H1 (cell line): ENCODE measurements around the gene PRKAG3. TPM values are rescaled to one million over a fixed set of nuclear protein-coding genes. Genes with fewer than 3 reads are reported as not detected.
A peak's percentile ranks its signal among the peaks of the same experiment; 100 is the strongest.

ENCODE experiments used
- CTCF ChIA-PET: fragments of 300-600 bp; sonication (Branson Sonifier 250); formaldehyde crosslinking; loops from one replicate; lab custom pipeline; 2021; ENCODE audit not compliant: partially characterized antibody; lab: Charles Lee
- POLR2A ChIA-PET: fragments of 300-600 bp; sonication (Branson Sonifier 250); formaldehyde crosslinking; loops from one replicate; lab custom pipeline; 2021; ENCODE audit warnings: inconsistent platforms; ENCODE audit not compliant: partially characterized antibody; lab: Charles Lee
- DNase-seq, 2 experiments: peaks; one replicate each; pipeline versions ENCODE4 v3.0.0 to v3.0.0-alpha.2; 2010 to 2022; ENCODE audit warnings: low spot score in 2 of 2, low read depth in 1 of 2, mixed read lengths in 1 of 2
- FAIRE-seq: peaks from 2 replicates; lab custom pipeline; 2011; peaks lifted over from hg19 to GRCh38; lab: Jason Lieb, UNC
- H2AFZ ChIP-seq: 2 replicates; pipeline ENCODE4 v1.8.1; 2012; ENCODE audit warnings: low read length, inconsistent platforms
- H2AK5ac ChIP-seq: 2 replicates; pipeline ENCODE4 v1.6.1; 2013; ENCODE audit warnings: low read depth, low read length
- H2BK120ac ChIP-seq: replicated peaks from 2 replicates; pipeline ENCODE3; 2013; ENCODE audit warnings: low read depth, low read length, inconsistent platforms
- H2BK12ac ChIP-seq: 2 replicates; pipeline ENCODE4 v1.6.1; 2013; ENCODE audit warnings: low read depth, low read length
- H2BK15ac ChIP-seq: 2 replicates; pipeline ENCODE4 v1.6.1; 2013; ENCODE audit warnings: low read length
- H2BK20ac ChIP-seq: 2 replicates; pipeline ENCODE4 v1.6.1; 2013; ENCODE audit warnings: low read length
- H2BK5ac ChIP-seq: 2 replicates; pipeline ENCODE4 v1.6.1; 2013; ENCODE audit warnings: low read depth, low read length
- H3K14ac ChIP-seq: 2 replicates; pipeline ENCODE4 v1.6.1; 2013; ENCODE audit warnings: inconsistent platforms; ENCODE audit not compliant: insufficient read length
- H3K18ac ChIP-seq: 2 replicates; pipeline ENCODE4 v1.6.1; 2013; ENCODE audit warnings: low read length; ENCODE audit errors: extremely low read depth
- H3K23ac ChIP-seq: 2 replicates; pipeline ENCODE4 v1.6.1; 2013; ENCODE audit warnings: inconsistent platforms; ENCODE audit not compliant: insufficient read length
- H3K23me2 ChIP-seq: 2 replicates; pipeline ENCODE4 v1.6.1; 2013; ENCODE audit warnings: low read depth, low read length
- H3K27ac ChIP-seq: 2 replicates; pipeline ENCODE4 v1.6.1; 2011; ENCODE audit warnings: low read depth, low read length, inconsistent platforms
- H3K27me3 ChIP-seq, 4 experiments: replicated peaks in 1 of 4; 1 replicate in 1 of 4; 2 replicates in 3 of 4; pipeline versions ENCODE4 v1.6.1 to v1.8.1; 2011 to 2013; ENCODE audit warnings: low read length in 3 of 4, mild to moderate bottlenecking in 3 of 4, inconsistent platforms in 2 of 4, mixed read lengths in 2 of 4, moderate library complexity in 1 of 4; ENCODE audit not compliant: control insufficient read depth in 3 of 4, insufficient read depth in 3 of 4; ENCODE audit errors: extremely low read depth in 1 of 4
- H3K36me3 ChIP-seq, 4 experiments: 2 replicates each; pipeline versions ENCODE4 v1.6.1 to v1.8.1; 2011 to 2013; ENCODE audit warnings: mild to moderate bottlenecking in 4 of 4, low read length in 3 of 4, moderate library complexity in 2 of 4, control low read depth in 1 of 4, inconsistent platforms in 1 of 4; ENCODE audit not compliant: insufficient read depth in 4 of 4, control insufficient read depth in 2 of 4
- H3K4ac ChIP-seq: replicated peaks from 2 replicates; pipeline ENCODE3; 2013; ENCODE audit warnings: low read length, low read depth, mixed read lengths, inconsistent platforms; ENCODE audit not compliant: insufficient read length
- H3K4me1 ChIP-seq, 4 experiments: replicated peaks in 1 of 4; 1 replicate in 1 of 4; 2 replicates in 3 of 4; pipeline versions ENCODE4 v1.6.1 to v1.8.1; 2011 to 2013; ENCODE audit warnings: low read length in 3 of 4, inconsistent platforms in 2 of 4, mixed read lengths in 1 of 4; ENCODE audit not compliant: insufficient read depth in 4 of 4, control insufficient read depth in 3 of 4
- H3K4me2 ChIP-seq, 2 experiments: 2 replicates each; pipeline versions ENCODE4 v1.6.1 to v1.8.1; 2011 to 2013; ENCODE audit warnings: low read depth in 2 of 2, low read length in 2 of 2, control low read depth in 1 of 2, inconsistent platforms in 1 of 2, mild to moderate bottlenecking in 1 of 2; ENCODE audit not compliant: insufficient read depth in 1 of 2
- H3K4me3 ChIP-seq, 4 experiments: fragments of 200-600, 300-600 bp in 1 of 4; sonication (generic), shearing (Covaris generic), sonication (Bioruptor Twin) in 1 of 4; 2 replicates each; pipeline versions ENCODE4 v1.5.1 to v1.8.1; 2011 to 2016; ENCODE audit warnings: low read length in 4 of 4, low read depth in 3 of 4, control low read depth in 2 of 4, inconsistent platforms in 2 of 4, mild to moderate bottlenecking in 2 of 4, mixed read lengths in 1 of 4, moderate library complexity in 1 of 4; ENCODE audit not compliant: insufficient read depth in 2 of 4; ENCODE audit errors: extremely low read depth in 1 of 4
- H3K56ac ChIP-seq: replicated peaks from 2 replicates; pipeline ENCODE3; 2013; ENCODE audit warnings: low read depth, mild to moderate bottlenecking, mixed read lengths, low read length, inconsistent platforms; ENCODE audit not compliant: insufficient read length
- H3K79me1 ChIP-seq: 2 replicates; pipeline ENCODE4 v1.6.1; 2013; ENCODE audit warnings: low read depth, low read length, control low read depth
- H3K79me2 ChIP-seq, 2 experiments: 2 replicates each; pipeline versions ENCODE4 v1.6.1 to v1.8.1; 2012 to 2013; ENCODE audit warnings: low read length in 2 of 2, mild to moderate bottlenecking in 2 of 2, inconsistent platforms in 1 of 2; ENCODE audit not compliant: insufficient read depth in 2 of 2, control insufficient read depth in 1 of 2
- H3K9ac ChIP-seq, 4 experiments: replicated peaks in 1 of 4; 1 replicate in 1 of 4; 2 replicates in 3 of 4; pipeline versions ENCODE4 v1.6.1 to v1.8.1; 2011 to 2013; ENCODE audit warnings: low read depth in 3 of 4, low read length in 3 of 4, control low read depth in 2 of 4, mild to moderate bottlenecking in 2 of 4, moderate library complexity in 2 of 4, inconsistent platforms in 1 of 4; ENCODE audit errors: extremely low read depth in 1 of 4
- H3K9me3 ChIP-seq, 2 experiments: 2 replicates each; pipeline versions ENCODE4 v1.6.1 to v1.8.1; 2012 to 2013; ENCODE audit warnings: mild to moderate bottlenecking in 2 of 2, moderate library complexity in 2 of 2, control low read depth in 1 of 2, inconsistent platforms in 1 of 2, low read depth in 1 of 2, low read length in 1 of 2, mixed read lengths in 1 of 2; ENCODE audit not compliant: insufficient read depth in 2 of 2
- H4K20me1 ChIP-seq, 2 experiments: replicated peaks in 1 of 2; 2 replicates each; pipeline versions ENCODE3 to v1.8.1; 2011 to 2013; ENCODE audit warnings: inconsistent platforms in 2 of 2, low read length in 2 of 2, mild to moderate bottlenecking in 1 of 2; ENCODE audit not compliant: insufficient read depth in 2 of 2, control insufficient read depth in 1 of 2
- H4K5ac ChIP-seq: 2 replicates; pipeline ENCODE4 v1.6.1; 2013; ENCODE audit warnings: low read length, low read depth, mixed read lengths, inconsistent platforms; ENCODE audit not compliant: insufficient read length
- H4K8ac ChIP-seq: 2 replicates; pipeline ENCODE4 v1.8.0; 2013; ENCODE audit warnings: mild to moderate bottlenecking, moderate library complexity, low read length, inconsistent platforms; ENCODE audit not compliant: insufficient read depth; ENCODE audit errors: extremely low read depth
- H4K91ac ChIP-seq: replicated peaks from 2 replicates; pipeline ENCODE3; 2013; ENCODE audit warnings: low read length, mixed read lengths, inconsistent platforms; ENCODE audit not compliant: insufficient read length
- CBX8 ChIP-seq: fragments of 300-800, 300-1000 bp; sonication (generic); IDR thresholded peaks from 2 replicates; pipeline ENCODE4 v1.7.1; 2016; ENCODE audit warnings: low read depth, low read length, borderline replicate concordance
- EGR1 ChIP-seq: IDR thresholded peaks from 2 replicates; pipeline ENCODE4 v1.6.1; 2011; ENCODE audit warnings: low read depth, low read length, borderline replicate concordance
- JUN ChIP-seq: IDR thresholded peaks from 2 replicates; pipeline ENCODE4 v1.6.1; 2011; ENCODE audit warnings: low read depth, mild to moderate bottlenecking, improper control_type of control experiment, low read length
- RBBP5 ChIP-seq: IDR thresholded peaks from 2 replicates; pipeline ENCODE4 v1.7.1; 2012; ENCODE audit warnings: low read depth, mild to moderate bottlenecking, inconsistent platforms, low read length, moderate library complexity, borderline replicate concordance
- RNF2 ChIP-seq: fragments of 200-900, 300-1000 bp; sonication (generic); IDR thresholded peaks from 2 replicates; pipeline ENCODE4 v1.7.1; 2016; ENCODE audit warnings: borderline replicate concordance, low read depth, mild to moderate bottlenecking, antibody characterized with exemption, low read length; ENCODE audit not compliant: poor library complexity, severe bottlenecking; ENCODE audit errors: missing control alignments
- RXRA ChIP-seq: IDR thresholded peaks from 2 replicates; pipeline ENCODE4 v1.6.1; 2011; ENCODE audit warnings: low read depth, mild to moderate bottlenecking, low read length, moderate library complexity; ENCODE audit not compliant: insufficient read depth
- SP4 ChIP-seq: IDR thresholded peaks from 2 replicates; pipeline ENCODE4 v1.6.1; 2012; ENCODE audit warnings: low read length, inconsistent platforms
- TAF1 ChIP-seq: IDR thresholded peaks from 2 replicates; pipeline ENCODE4 v1.6.1; 2011; ENCODE audit warnings: mild to moderate bottlenecking, low read depth, low read length
- YY1 ChIP-seq: IDR thresholded peaks from 2 replicates; pipeline ENCODE4 v1.6.1; 2011; ENCODE audit warnings: low read depth, mild to moderate bottlenecking, low read length
- WGBS, 2 experiments: shearing (Covaris generic) in 1 of 2; methylation state at CpG; one replicate each; pipeline versions ENCODE4 v1.1.6 to v1.1.7; 2013 to 2015; ENCODE audit warnings: low lambda C conversion rate in 2 of 2, mixed read lengths in 2 of 2, inconsistent platforms in 1 of 2, low coverage in 1 of 2, missing lambda C conversion rate in 1 of 2; ENCODE audit not compliant: insufficient replicate concordance in 2 of 2, insufficient coverage in 1 of 2, insufficient read length in 1 of 2; ENCODE audit errors: extremely low coverage in 1 of 2, missing lambda C conversion rate in 1 of 2; 5-methylcytosine and 5-hydroxymethylcytosine counted together
- polyA plus RNA-seq, 7 experiments: library from polyadenylated mRNA; depleted of rRNA in 3 of 7; stranded (reverse) in 5 of 7; unstranded in 2 of 7; fragments of >200 nt in 5 of 7; fragments of 200-250 nt in 2 of 7; gene quantifications; 1 replicate in 5 of 7; 2 replicates in 1 of 7; 4 replicates in 1 of 7; pipeline versions ENCODE4 v1.2.1 to v1.2.3, GENCODE V29; 2011 to 2013; ENCODE audit warnings: missing spikeins in 2 of 7, mixed read lengths in 2 of 7
- total RNA-seq: library from RNA; stranded (reverse); fragmentation: NEBNext Ultra II Directional; extraction: Animal tissue kit (Norgen Biotek cat#: 25700); gene quantifications from 2 replicates; pipeline ENCODE4 v1.2.1, GENCODE V29; 2021
- TF ChIP-seq, protein P1 (sequence below): IDR thresholded peaks from 2 replicates; pipeline ENCODE4 v1.6.1; 2011; ENCODE audit warnings: low read length, improper control_type of control experiment

Gene PRKAG3
- total and polyA plus RNA-seq, 2 of the 8 experiments (the other 6 are each of a cell fraction or from before 2014, with no cell fraction given) = not detected

DNA sequence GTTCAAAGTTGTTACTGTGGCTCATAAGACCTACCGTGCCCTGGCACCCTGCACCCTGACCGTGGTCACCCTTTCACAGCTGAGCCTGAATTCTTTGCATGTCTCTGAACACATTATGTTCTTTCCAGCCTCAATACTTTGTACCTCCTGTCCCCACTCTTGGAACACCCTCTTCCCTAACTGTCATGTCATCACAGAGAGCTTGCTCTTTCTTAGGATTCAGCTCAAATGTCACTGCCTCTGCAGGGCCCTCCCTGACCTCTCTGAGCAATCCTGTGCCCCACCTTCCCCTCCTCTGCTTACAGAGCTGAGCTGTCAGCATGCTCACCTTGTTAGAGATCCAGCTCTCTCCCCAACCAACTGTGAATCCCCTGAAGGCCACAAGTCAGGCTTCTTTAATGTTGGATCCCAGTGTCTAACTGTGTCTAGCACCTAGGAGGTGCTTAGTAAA lies 15.0 kb downstream of the PRKAG3 start:
- Histone ChIP-seq H3K4me1 (no peaks in the 10 kb centered on the region), H3K56ac (no peak overlapping the region), H3K23ac (no peak overlapping the region), H2AK5ac (no peak overlapping the region), H3K9ac (no peak overlapping the region), H3K79me1 (no peaks in the 10 kb centered on the region), H3K23me2 (no peaks in the 10 kb centered on the region), H3K14ac (no peak overlapping the region), H2AFZ (no peak overlapping the region), H3K4me3 (no peak overlapping the region), H3K4ac (no peak overlapping the region), H2BK120ac (no peak overlapping the region), H3K4me2 (no peak overlapping the region)
- no peak for FAIRE-seq
- POLR2A ChIA-PET = interaction anchor here (1.2 to 1.7 kb wide), 2 partner anchors 9 to 11 kb away, joined by 3 to 5 read pairs; no protein-coding TSS in a partner anchor
- 97% methylated on average over 2 of the region's 2 CpGs; no CpG with 5 or more reads in 1 of the 2 experiments for WGBS, 2 experiments
- TF ChIP-seq CBX8 (no peak), SP4 (no peak), RXRA (no peak), RNF2 (no peak), TAF1 (no peak), EGR1 (no peak), JUN (no peak), YY1 (no peak), RBBP5 (no peak)
- TF ChIP-seq, protein P1, sequence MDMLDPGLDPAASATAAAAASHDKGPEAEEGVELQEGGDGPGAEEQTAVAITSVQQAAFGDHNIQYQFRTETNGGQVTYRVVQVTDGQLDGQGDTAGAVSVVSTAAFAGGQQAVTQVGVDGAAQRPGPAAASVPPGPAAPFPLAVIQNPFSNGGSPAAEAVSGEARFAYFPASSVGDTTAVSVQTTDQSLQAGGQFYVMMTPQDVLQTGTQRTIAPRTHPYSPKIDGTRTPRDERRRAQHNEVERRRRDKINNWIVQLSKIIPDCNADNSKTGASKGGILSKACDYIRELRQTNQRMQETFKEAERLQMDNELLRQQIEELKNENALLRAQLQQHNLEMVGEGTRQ = no peak
- TF ChIP-seq, all 59 proteins: peak for 0
- H3K18ac ChIP-seq = no peak overlapping the region
- H3K9me3 ChIP-seq = no peaks in the 10 kb centered on the region
- no peak for DNase-seq
- no peak overlapping the region for H2BK12ac ChIP-seq
- H2BK15ac ChIP-seq = no peak overlapping the region
- no peaks in the 10 kb centered on the region for H3K27me3 ChIP-seq
- CTCF ChIA-PET = interaction anchor here (0.6 to 2.3 kb wide), 7 partner anchors 10 to 185 kb away, joined by 3 to 7 read pairs (median 4); no protein-coding TSS in a partner anchor
- no peak overlapping the region for H4K5ac ChIP-seq
- H4K20me1 ChIP-seq = no peaks in the 10 kb centered on the region
- no peaks in the 10 kb centered on the region for H3K79me2 ChIP-seq
- H2BK20ac ChIP-seq = no peak overlapping the region
- peak overlapping the region; percentile 46; the same call in 1 of the 2 replicates for H4K8ac ChIP-seq
- no peak overlapping the region for H3K27ac ChIP-seq
- no peak overlapping the region for H4K91ac ChIP-seq
- no peaks in the 10 kb centered on the region for H3K36me3 ChIP-seq
- H2BK5ac ChIP-seq = no peak overlapping the region
